Activated CD8-positive, alpha-beta memory T cell treated with anti-CD3 and anti-CD28 coated beads, Interleukin-2, amount 50 U/mL, for 1 hour (primary cell): ENCODE data around the gene ATXN1.

ENCODE experiments used
- DNase-seq: peaks from one replicate; pipeline ENCODE4 v3.0.0-alpha.2; 2020; ENCODE audit errors: extremely low read depth

Gene ATXN1

GRCh38 chr6:16362296-16362695 is 399.0 kb downstream of the ATXN1 start:
- DNase-seq: no peak

DNA sequence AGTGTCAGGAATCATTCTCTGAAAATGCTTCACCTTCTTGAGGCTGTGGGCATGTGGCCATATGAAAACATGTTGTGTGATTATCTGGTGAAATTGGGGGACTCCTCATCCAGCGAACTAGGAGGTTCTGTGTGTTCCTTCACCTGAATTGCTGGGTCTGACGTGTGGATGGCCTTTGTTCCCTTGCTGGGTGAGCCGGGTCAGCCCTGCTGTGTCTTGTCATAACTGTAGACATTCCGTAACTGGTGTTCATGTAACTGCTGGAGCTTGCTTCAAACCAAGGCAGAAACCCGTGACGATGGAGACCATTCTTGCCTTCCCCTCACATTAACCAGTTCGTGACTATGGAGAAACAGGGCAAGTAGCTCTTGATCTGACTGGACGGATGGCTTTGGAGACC is 399.4 kb downstream of the ATXN1 start:
- DNase-seq: no peak

DNA sequence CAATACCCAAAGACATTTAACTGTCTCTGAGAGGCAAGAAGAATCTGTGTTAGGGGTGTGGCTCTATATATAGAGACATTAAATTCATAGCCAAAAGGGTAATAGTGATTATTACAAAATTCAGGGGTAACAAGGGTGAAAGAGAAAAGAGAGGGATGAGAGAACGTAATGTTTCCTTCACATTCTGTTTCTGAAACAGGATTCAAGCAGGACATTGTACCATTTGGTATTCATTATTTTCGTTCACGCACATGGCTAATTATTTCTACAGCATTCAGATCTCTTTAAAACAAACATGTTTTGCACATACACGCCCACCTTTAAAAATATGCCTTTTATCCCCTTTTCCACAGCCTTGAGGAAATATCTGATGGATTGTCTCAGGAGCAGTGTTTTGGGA is 400.1 kb downstream of the ATXN1 start:
- DNase-seq: no peak

GRCh38 chr6:16360365-16360764 is 400.9 kb downstream of the ATXN1 start:
- no peak for DNase-seq

DNA sequence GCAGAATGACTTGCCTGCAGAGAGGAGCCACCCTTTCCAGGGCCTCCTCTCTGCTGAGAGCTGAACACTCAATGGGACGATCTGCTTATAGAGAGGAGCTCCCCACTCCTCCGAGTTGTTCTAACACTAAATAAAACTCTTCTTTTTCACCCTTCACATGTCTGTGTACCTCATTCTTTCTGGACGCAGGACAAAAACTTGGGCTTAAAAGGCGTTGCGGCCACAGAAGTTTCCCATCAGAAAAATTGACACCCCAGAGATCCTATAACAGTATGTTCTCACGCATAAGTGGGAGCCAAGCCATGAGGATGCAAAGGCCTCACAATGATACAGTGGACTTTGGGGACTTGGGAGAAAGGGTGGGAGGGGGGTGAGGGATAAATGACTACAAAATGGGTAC is 401.7 kb downstream of the ATXN1 start:
- no peak for DNase-seq

DNA sequence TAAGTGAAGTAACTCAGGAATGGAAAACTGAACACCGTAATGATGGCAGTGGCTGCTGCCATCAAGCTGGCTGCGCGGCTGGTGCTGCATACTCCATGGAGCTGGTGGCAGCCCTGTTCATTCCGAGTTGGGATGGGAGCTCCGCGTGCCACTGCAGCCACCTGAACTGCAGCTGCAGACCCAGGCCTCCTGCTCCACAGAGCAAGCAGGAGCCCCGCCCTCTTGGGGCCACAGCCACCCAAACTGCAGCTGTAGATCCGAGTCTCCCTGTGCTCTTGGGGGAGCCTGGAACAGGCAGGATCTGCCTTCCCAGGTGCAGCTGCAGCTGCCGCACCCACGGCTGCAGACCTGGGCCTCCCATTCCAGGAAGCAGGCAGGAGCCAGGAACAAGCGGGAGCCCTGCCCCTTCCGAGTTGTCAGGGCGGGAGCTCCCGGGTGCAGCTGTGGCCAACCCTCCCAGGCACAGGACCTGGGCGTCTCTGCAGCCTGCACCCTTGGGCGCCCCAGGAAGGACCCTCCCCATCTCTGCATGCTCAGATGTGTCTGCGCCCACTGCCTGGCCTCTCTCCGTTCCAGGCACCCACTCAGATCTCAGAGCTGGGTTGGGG is 402.6 kb downstream of the ATXN1 start:
- no peak for DNase-seq

- DNase-seq: no peak
These were observed 405.4 kb downstream of the ATXN1 start for GRCh38 chr6:16355699-16356446.

- DNase-seq: no peak
These were observed 406.0 kb downstream of the ATXN1 start for GRCh38 chr6:16355238-16355637.

- no peak for DNase-seq
These were observed 406.6 kb downstream of the ATXN1 start for GRCh38 chr6:16354692-16355091.

GRCh38 chr6:16352821-16353438 is 408.3 kb downstream of the ATXN1 start:
- no peak for DNase-seq

DNA sequence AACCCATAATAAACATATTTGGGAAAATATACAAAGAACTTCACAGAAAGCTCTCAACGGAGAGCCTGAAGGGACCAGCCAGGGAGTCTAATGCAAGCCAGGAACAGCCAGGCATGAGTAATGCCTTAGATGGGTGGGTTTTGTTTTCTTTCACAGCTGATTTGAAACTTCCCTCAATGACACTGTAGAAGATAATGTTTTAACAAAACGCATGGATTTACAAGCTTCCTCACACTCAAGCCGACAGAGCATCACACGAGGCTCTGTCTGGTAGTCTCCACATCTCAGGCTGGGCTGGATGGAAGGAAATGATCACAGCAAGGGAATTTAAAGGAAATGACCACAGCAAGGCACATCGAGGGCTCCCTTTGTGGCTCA is 409.0 kb downstream of the ATXN1 start:
- no peak for DNase-seq

DNA sequence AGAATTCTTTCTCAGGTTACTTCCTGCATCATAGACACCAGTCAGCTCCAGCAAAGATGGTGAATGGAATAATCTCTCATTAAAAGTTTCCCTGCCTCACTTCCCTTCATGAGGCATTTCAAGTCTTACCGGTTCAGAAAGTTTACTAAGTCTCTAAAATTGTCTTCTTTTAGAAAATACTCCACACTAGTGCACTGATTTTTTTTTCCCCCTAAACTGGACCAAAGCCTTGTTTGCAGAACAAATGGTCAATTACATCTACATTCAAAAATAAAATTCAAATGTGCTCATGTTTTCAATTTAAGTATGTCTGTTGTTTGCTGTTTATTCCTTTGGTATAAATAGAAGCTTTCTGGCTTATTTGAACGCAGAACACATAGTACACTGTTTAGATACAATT is 411.7 kb downstream of the ATXN1 start:
- DNase-seq: no peak

- DNase-seq: no peak
These were observed 414.4 kb downstream of the ATXN1 start for GRCh38 chr6:16346831-16347230.

GRCh38 chr6:16345449-16346330 is 415.6 kb downstream of the ATXN1 start:
- no peak for DNase-seq

DNA sequence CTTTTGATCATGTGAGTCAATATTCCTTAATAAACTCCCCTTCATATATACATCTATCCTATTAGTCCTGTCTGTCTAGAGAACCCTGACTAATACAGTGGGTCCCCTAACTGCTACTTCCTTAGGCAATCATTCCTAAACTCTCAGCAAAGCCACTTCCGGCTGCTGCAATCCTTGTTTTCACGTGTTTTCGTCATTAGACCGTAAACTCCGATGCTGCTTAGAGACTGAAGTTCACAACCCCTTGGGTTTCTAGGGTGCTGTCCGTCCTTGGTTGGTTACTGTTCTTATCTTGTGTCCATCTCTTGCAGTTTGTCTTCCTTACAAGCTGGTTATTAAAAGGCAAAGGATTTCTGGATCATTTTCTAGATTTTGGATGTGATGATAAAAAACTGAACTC is 416.5 kb downstream of the ATXN1 start:
- DNase-seq: no peak

DNA sequence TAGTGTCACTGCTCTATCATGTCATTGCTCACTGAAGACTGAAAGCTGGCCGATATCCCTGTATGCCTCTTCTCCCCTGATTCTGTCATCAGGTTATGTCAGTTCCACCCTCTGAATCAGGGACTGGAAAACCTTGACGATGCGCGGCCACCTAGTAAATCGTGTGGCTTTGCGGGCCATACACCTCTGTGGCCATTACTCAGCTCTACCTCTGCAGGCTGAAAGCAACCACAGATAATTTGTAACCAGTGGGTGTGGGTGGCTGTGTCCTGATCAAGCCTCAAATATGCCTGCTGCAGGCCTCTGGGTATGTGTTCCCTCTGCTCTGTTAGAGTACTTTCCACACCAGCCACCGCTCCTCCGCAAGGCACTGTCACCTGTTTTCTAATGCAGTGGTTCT is 417.7 kb downstream of the ATXN1 start:
- no peak for DNase-seq

- DNase-seq: no peak
These were observed 422.0 kb downstream of the ATXN1 start for GRCh38 chr6:16339265-16339587.

- no peak for DNase-seq
These were observed 422.5 kb downstream of the ATXN1 start for GRCh38 chr6:16338577-16339264.

DNA sequence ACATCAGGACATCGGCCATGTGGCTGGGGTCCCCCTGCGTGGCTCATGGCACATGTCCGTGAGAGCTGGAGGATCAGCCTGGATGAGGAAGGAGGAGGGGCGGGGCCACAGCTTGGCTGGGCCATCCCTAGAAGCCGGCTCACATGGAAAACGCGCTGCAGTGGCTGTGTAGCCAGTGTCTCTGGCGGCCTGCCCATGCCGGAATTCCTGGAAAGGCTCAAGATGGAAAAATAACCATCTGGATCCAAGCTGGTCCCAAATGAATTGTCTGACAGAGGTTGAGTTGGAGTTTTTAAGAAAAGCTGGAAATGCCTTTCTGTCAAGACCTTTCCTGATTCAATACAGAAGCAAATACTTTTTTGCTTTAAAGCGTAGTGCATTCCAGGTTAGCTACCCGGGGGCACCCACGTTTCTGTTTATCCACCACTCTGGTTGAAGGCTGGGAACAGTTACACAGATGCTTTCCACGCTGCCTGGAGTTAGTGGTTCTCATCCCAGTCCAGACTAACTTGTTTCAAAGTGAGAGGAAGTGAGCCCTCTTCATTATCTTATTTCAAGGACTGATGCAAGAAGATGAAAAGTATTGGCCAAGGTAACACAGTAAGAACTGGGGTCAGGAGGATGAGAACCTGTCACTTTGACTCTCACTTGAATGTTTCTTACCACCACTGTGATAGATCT is 423.8 kb downstream of the ATXN1 start:
- DNase-seq: no peak

- no peak for DNase-seq
These were observed 424.4 kb downstream of the ATXN1 start for GRCh38 chr6:16336911-16337294.

- no peak for DNase-seq
These were observed 425.0 kb downstream of the ATXN1 start for GRCh38 chr6:16336056-16336818.
